Esophagus muscularis mucosa (tissue), 4 donors: ENCODE results near the gene ADGRA1.

Experiments used
- CTCF ChIP-seq, 3 experiments: fragments of 200-600 bp in 2 of 3; fragments of 450-650 bp in 1 of 3; sonication (generic) in 2 of 3; IDR thresholded peaks; one replicate each; pipeline ENCODE4 v1.5.1; 2017 to 2019; ENCODE audit warnings: antibody characterized with exemption in 3 of 3, mild to moderate bottlenecking in 2 of 3, moderate library complexity in 1 of 3
- EP300 ChIP-seq: sonication (generic); formaldehyde crosslinking; IDR thresholded peaks from one replicate; pipeline ENCODE4 v1.6.1; 2017; ENCODE audit warnings: antibody characterized with exemption
- POLR2A ChIP-seq: fragments of 450-650 bp; IDR thresholded peaks from one replicate; pipeline ENCODE4 v1.6.1; 2017; ENCODE audit warnings: antibody characterized with exemption, moderate library complexity, mild to moderate bottlenecking, low read depth
- POLR2AphosphoS5 ChIP-seq, 2 donors: sonication (generic); formaldehyde crosslinking; IDR thresholded peaks; one replicate each; pipeline ENCODE4 v1.6.1; 2017; ENCODE audit warnings: antibody characterized with exemption in 2 of 2

- no peak for TF ChIP-seq POLR2AphosphoS5 (IDR thresholded peaks at IDR 0.05)
- no peak for TF ChIP-seq POLR2A
- TF ChIP-seq CTCF (IDR thresholded peaks at IDR 0.05) = no peak
- TF ChIP-seq EP300 = no peak
These were observed 27.3 kb upstream of the ADGRA1 start for GRCh38 chr10:133060466-133060865.
